Measurements from ENCODE around the gene NLGN3. TPM values are rescaled to one million over a fixed set of nuclear protein-coding genes. Genes with fewer than 3 reads are reported as not detected.

Gene NLGN3
- total RNA-seq, 2 donors from 2014 or later = 1.1 to 1.8 TPM

DNA sequence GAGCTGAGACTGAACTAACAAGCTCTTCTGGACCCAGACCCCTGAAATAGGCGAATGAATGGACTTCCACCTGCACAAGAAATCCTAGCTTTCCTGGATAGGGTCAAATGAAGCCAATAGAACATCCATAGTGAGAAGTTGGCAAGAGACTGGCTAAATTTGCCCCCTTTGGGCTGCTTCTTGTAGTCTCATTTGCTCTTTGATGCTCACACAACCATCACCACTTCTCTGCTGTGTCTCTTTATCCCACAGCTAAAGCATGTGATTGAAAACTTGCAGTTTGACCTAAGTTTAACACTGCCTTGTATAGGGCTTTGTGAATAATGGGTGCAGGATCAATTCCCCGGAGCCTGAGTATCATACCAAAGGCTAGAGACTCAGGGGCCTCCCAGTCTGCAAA lies 38.2 kb downstream of the NLGN3 start:
- Histone ChIP-seq H3K36me3 (no peaks in the 10 kb centered on the region), H3K9me3 (no peaks in the 10 kb centered on the region), H3K4me1 (ENCODE audit: control insufficient read depth in 1 of 2, low read depth in 2 of 2) (peaks cover 0 to 6% of the 10 kb centered on the region in 2 donors), H3K27ac (peak overlapping the region; percentile 87 to 88), H3K27me3 (replicated peaks; ENCODE audit: insufficient read depth) (no peaks in the 10 kb centered on the region), H3K4me3 (peak overlapping the region; percentile 81)
- TF ChIP-seq, protein P1, sequence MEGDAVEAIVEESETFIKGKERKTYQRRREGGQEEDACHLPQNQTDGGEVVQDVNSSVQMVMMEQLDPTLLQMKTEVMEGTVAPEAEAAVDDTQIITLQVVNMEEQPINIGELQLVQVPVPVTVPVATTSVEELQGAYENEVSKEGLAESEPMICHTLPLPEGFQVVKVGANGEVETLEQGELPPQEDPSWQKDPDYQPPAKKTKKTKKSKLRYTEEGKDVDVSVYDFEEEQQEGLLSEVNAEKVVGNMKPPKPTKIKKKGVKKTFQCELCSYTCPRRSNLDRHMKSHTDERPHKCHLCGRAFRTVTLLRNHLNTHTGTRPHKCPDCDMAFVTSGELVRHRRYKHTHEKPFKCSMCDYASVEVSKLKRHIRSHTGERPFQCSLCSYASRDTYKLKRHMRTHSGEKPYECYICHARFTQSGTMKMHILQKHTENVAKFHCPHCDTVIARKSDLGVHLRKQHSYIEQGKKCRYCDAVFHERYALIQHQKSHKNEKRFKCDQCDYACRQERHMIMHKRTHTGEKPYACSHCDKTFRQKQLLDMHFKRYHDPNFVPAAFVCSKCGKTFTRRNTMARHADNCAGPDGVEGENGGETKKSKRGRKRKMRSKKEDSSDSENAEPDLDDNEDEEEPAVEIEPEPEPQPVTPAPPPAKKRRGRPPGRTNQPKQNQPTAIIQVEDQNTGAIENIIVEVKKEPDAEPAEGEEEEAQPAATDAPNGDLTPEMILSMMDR (IDR thresholded peaks at IDR 0.05) = no peak
- no peak for ATAC-seq (ENCODE audit: insufficient number of reproducible peaks, low FRiP score, low read depth)
- no peak for DNase-seq (ENCODE audit: low spot score)

DNA sequence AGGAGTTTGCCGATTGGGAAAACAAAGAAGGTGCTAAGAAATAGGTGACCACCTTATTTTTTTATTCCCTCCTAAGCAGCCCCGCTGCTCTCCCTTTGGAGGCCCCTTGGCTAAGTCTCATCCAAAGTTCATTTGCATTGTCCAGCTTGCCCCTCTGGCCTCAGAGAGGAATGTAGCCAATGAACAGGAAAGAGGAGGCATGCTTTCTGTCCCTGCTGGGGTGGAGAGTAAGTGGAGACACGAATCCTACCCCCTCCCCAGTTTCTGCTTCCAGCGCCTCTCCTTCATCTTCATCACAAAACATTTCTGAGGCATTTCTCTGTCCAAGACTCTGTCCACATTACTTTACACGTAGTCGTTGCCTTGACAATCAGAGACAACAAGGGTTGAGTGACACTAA lies 38.7 kb downstream of the NLGN3 start:
- TF ChIP-seq, protein P1 (IDR thresholded peaks at IDR 0.05) = no peak
- no peak overlapping the region for H3K4me3 ChIP-seq
- ATAC-seq (ENCODE audit: insufficient number of reproducible peaks, low FRiP score, low read depth) = no peak
- H3K36me3 ChIP-seq = no peaks in the 10 kb centered on the region
- no peaks in the 10 kb centered on the region for H3K9me3 ChIP-seq
- no peak overlapping the region for H3K27ac ChIP-seq
- peaks cover 0 to 6% of the 10 kb centered on the region in 2 donors for H3K4me1 ChIP-seq (ENCODE audit: control insufficient read depth in 1 of 2, low read depth in 2 of 2)
- no peak for DNase-seq (ENCODE audit: low spot score)
- H3K27me3 ChIP-seq (replicated peaks; ENCODE audit: insufficient read depth) = no peaks in the 10 kb centered on the region

DNA sequence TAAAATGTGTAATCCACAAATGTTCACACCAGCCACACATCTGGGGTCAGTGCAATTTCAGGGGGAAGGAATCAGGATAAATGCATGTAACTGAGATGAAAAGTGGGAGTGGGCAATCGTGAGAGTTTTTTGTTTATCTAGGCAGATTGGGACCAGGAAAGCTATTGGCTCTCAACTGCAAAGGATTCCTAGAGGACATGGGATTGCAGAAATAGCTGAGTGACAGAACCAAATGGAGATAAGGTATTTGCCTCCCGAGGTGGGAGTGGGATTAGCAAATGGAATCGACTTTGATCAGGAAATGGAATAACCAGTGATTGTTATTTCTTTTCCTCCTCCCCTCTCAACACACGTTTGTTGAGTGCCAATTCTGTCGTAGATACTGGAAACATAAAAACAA lies 39.5 kb downstream of the NLGN3 start:
- peaks cover 0 to 6% of the 10 kb centered on the region in 2 donors for H3K4me1 ChIP-seq (ENCODE audit: control insufficient read depth in 1 of 2, low read depth in 2 of 2)
- no peak overlapping the region for H3K4me3 ChIP-seq
- DNase-seq (ENCODE audit: low spot score) (no peak), ATAC-seq (ENCODE audit: insufficient number of reproducible peaks, low FRiP score, low read depth) (no peak)
- H3K27me3 ChIP-seq (replicated peaks; ENCODE audit: insufficient read depth) = no peaks in the 10 kb centered on the region
- no peak overlapping the region for H3K27ac ChIP-seq
- no peaks in the 10 kb centered on the region for H3K36me3 ChIP-seq
- H3K9me3 ChIP-seq = no peaks in the 10 kb centered on the region
- TF ChIP-seq, protein P1 (IDR thresholded peaks at IDR 0.05) = no peak

DNA sequence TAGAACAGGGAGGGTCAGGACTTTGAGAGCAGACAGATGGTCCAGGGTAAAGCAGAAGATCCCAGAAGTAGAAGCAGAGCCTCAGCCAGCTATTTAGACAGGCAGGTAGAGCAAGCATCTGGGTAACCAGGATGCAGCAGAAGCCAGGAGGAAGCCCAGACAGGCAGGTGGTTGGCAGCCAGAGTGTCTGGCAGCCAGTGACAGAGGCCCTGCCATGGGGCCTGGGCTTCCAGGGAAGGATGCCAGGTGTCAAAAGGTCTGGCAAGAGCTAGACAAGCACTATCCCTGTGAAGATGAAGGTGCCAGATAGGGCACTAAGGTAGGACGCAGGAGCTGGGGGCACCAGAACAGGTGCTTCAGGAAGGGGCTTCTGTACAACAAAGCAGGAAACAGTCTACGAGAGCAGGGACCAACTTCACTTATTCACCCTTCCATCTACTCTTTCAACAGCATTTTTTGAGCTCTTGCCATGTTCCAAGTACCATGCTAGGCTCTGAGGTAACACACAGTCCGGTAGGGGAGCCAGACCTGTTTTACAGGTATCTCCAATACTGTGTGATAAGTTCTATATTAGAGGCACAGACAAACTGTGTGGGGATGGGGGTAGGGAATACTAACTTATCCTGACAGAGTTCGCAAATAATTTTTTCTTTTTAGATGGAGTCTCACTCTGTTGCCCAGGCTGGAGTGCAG lies 40.3 kb downstream of the NLGN3 start:
- Histone ChIP-seq H3K27me3 (replicated peaks; ENCODE audit: insufficient read depth) (no peaks in the 10 kb centered on the region), H3K36me3 (no peaks in the 10 kb centered on the region), H3K27ac (no peak overlapping the region), H3K4me1 (ENCODE audit: control insufficient read depth in 1 of 2, low read depth in 2 of 2) (peaks cover 0 to 6% of the 10 kb centered on the region in 2 donors), H3K4me3 (no peak overlapping the region), H3K9me3 (no peaks in the 10 kb centered on the region)
- ATAC-seq (ENCODE audit: insufficient number of reproducible peaks, low FRiP score, low read depth) = no peak
- no peak for DNase-seq (ENCODE audit: low spot score)
- TF ChIP-seq, protein P1 (IDR thresholded peaks at IDR 0.05) = no peak

DNA sequence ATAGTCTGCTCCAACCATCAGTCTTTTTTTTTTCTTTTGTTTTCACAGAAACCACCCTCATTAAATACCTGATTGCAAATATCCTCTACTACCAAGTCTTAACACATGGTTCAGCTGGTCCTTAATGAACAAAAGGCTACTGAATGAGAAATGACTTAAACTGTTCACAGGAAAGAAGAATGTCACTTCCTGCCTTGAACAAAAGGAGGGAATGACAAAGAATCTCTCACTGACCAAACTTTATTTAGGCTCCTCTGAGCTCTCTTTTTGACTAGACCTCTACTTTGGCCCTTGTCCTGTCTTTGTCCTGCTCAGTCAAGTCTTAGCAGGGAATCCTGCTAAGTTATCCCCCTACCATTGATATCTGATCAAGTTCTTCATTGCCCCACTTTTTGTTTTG lies 46.6 kb downstream of the NLGN3 start:
- no peaks in the 10 kb centered on the region for H3K27me3 ChIP-seq (replicated peaks; ENCODE audit: insufficient read depth)
- TF ChIP-seq, protein P1 (IDR thresholded peaks at IDR 0.05) = no peak
- H3K4me3 ChIP-seq = no peak overlapping the region
- no peaks in the 10 kb centered on the region for H3K4me1 ChIP-seq (ENCODE audit: control insufficient read depth in 1 of 2, low read depth in 2 of 2)
- no peaks in the 10 kb centered on the region for H3K36me3 ChIP-seq
- no peak overlapping the region for H3K27ac ChIP-seq
- ATAC-seq (ENCODE audit: insufficient number of reproducible peaks, low FRiP score, low read depth) (no peak), DNase-seq (ENCODE audit: low spot score) (no peak)
- H3K9me3 ChIP-seq = no peaks in the 10 kb centered on the region

All from thoracic aorta (tissue), 2 donors.